GM18909 (cell line): ENCODE measurements around the gene VSTM2A.

Experiments used
- ATAC-seq: cut with Tn5 transposase; IDR thresholded peaks from one replicate; pipeline ENCODE4 v1.9.1; 2021; ENCODE audit warnings: mild to moderate bottlenecking; ENCODE audit not compliant: unreplicated experiment, poor library complexity

Gene VSTM2A

DNA sequence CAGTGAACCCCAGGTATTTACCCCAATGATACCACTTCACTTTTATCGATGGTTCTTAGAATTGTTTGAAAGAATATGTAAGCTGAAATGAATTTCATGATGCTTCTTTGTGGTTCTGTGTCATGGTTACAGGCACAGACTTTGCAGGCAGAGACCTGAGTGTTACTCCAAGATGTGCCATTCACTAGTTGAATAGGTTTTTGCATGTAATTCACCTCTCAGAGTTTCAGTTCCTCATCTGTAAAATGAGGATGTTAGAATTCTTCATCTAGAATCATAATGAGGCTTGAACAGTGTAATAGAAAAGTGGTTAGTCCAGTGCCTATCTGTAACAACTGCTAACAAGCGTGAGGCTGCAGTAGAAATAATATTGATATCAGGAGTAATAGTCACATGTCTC lies 54.6 kb downstream of the VSTM2A start:
- peak; percentile 97 for ATAC-seq

DNA sequence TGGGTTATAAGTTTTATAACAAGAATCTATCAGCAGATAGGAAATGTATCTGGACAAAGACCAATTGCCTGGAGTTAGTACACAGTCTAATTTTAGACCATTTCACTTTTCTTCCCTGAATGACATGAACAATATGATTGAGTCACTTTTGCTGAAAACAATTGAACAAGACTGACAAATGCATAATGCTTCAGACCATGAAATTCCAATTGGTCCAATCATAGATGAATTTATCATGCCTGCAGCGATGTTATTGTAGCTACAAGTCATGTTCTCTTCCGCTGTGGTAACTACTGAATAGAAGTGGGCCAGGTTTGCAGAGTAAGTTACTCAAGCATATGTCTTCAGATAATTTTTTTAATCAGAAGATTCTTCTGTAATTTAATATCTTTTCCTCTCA lies 73.4 kb downstream of the VSTM2A start:
- no peak for ATAC-seq
